ENCODE data around the gene NDFIP1. TPM values are rescaled to one million over a fixed set of nuclear protein-coding genes. Genes with fewer than 3 reads are reported as not detected.
"Not testable (repeated sequence)": the region's sequence is repeated elsewhere in the genome, so short reads cannot be mapped to it uniquely, and the experiment has no call there.

Gene NDFIP1
- total RNA-seq, 8 experiments from 2014 or later: 54.4 to 134 (median 84.0) TPM

- in situ Hi-C loops (cut with MboI; ENCODE audit: low pct_unique_long_range_greater_than_20kb in 2 of 9, low sequenced_read_pairs in 9 of 9, unreplicated experiment in 9 of 9): no loop called here
- H3K4me3 ChIP-seq: no peak overlapping the region
- H3K4me1 ChIP-seq (replicated peaks in 1 of 2): peaks cover 4 to 11% of the 10 kb centered on the region in 2 donors
- WGBS, 10 experiments: 19 to 73% (median 38%) methylated on average over 1 to 6 of the region's 6 CpGs; no CpG with 5 or more reads in 3 of the 10 experiments
- no peak overlapping the region for H3K27ac ChIP-seq
- peak in 5 of 8 experiments; percentile 76 to 90 (median 84) for ATAC-seq (replicated peaks in 6 of 8)
Observed at GRCh38 chr5:142079306-142079721, 29.3 kb upstream of the NDFIP1 start.

GRCh38 chr5:142080248-142080647, 28.3 kb upstream of the NDFIP1 start:
- ATAC-seq (replicated peaks in 6 of 8): no peak
- 39 to 100% (median 75%) methylated on average over 2 to 6 of the region's 7 CpGs; no CpG with 5 or more reads in 2 of the 10 experiments for WGBS, 10 experiments
- Histone ChIP-seq H3K27ac (no peak overlapping the region), H3K4me3 (no peak overlapping the region), H3K4me1 (replicated peaks in 1 of 2) (peaks cover 4 to 11% of the 10 kb centered on the region in 2 donors)
- in situ Hi-C loops (cut with MboI; ENCODE audit: low pct_unique_long_range_greater_than_20kb in 2 of 9, low sequenced_read_pairs in 9 of 9, unreplicated experiment in 9 of 9): no loop called here

- ATAC-seq (replicated peaks in 6 of 8): no peak
- in situ Hi-C loops (cut with MboI; ENCODE audit: low pct_unique_long_range_greater_than_20kb in 2 of 9, low sequenced_read_pairs in 9 of 9, unreplicated experiment in 9 of 9): no loop called here
- no peak overlapping the region for H3K4me3 ChIP-seq
Observed at GRCh38 chr5:142082182-142082781, 26.3 kb upstream of the NDFIP1 start.

GRCh38 chr5:142086229-142086628, 22.4 kb upstream of the NDFIP1 start:
- no peak for ATAC-seq (replicated peaks in 6 of 8)
- in situ Hi-C loops (cut with MboI; ENCODE audit: low pct_unique_long_range_greater_than_20kb in 2 of 9, low sequenced_read_pairs in 9 of 9, unreplicated experiment in 9 of 9): no loop called here
- Histone ChIP-seq H3K4me1 (replicated peaks in 1 of 2) (peaks cover 16% of the 10 kb centered on the region in 2 donors), H3K27ac (no peak overlapping the region), H3K4me3 (no peak overlapping the region)

More at GRCh38 chr5:142082182-142082781, 26.3 kb upstream of the NDFIP1 start:
- Histone ChIP-seq H3K27ac (no peak overlapping the region), H3K4me1 (replicated peaks in 1 of 2) (peaks cover 4 to 11% of the 10 kb centered on the region in 2 donors)

- peak in 6 of 8 experiments; percentile 53 to 99 (median 82) for ATAC-seq (replicated peaks in 6 of 8)
Observed at GRCh38 chr5:142086679-142087078, 21.9 kb upstream of the NDFIP1 start.

GRCh38 chr5:142087920-142088679, 20.5 kb upstream of the NDFIP1 start:
- Histone ChIP-seq H3K4me1 (replicated peaks in 1 of 2) (peaks cover 16% of the 10 kb centered on the region in 2 donors), H3K27ac (peak overlapping the region; percentile 20 to 64), H3K4me3 (no peak overlapping the region)
- WGBS, 10 experiments: 78 to 100% (median 91%) methylated on average over 1 to 8 of the region's 12 CpGs; no CpG with 5 or more reads in 2 of the 10 experiments
- no peak for ATAC-seq (replicated peaks in 6 of 8)
- in situ Hi-C loops (cut with MboI; ENCODE audit: low pct_unique_long_range_greater_than_20kb in 2 of 9, low sequenced_read_pairs in 9 of 9, unreplicated experiment in 9 of 9): no loop called here

More at GRCh38 chr5:142086679-142087078, 21.9 kb upstream of the NDFIP1 start:
- no peak overlapping the region for H3K27ac ChIP-seq
- in situ Hi-C loops (cut with MboI; ENCODE audit: low pct_unique_long_range_greater_than_20kb in 2 of 9, low sequenced_read_pairs in 9 of 9, unreplicated experiment in 9 of 9): no loop called here
- H3K4me3 ChIP-seq: no peak overlapping the region
- WGBS, 10 experiments: 0 to 67% (median 49%) methylated on average over 1 to 2 of the region's 2 CpGs; no CpG with 5 or more reads in 4 of the 10 experiments
- H3K4me1 ChIP-seq (replicated peaks in 1 of 2): peaks cover 16% of the 10 kb centered on the region in 2 donors

DNA sequence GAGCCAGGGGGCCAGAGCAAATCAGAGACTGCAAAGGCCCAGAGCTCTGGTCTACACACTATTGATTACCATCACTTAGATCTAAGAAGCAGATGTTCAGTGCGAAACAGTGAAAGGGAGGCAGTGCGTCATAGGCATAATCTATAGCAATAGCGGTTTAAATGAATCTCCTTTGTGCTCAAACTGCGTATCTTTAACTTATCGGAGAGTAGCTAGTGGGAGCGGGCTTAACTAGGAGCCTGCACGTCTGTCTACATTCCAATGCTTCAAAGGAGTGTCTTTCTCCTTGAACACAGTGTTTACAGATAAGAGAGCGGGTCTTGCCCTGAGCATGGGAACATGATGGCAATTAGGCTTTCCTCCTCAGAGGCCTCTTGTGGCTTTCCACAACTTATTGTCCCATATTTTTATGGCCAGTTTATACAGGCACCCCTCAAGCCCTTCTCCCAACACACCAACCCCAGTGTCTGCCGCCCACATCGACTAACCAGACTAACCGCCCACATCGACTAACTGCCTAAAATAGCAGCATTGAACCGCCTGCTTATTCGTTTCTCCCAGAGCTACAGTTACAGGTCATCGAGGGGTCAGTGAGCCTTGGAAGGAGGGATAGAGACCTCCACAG, 19.6 kb upstream of the NDFIP1 start:
- Histone ChIP-seq H3K4me1 (replicated peaks in 1 of 2) (peaks cover 16% of the 10 kb centered on the region in 2 donors), H3K27ac (peak overlapping the region; percentile 59 to 64)
- in situ Hi-C loops (cut with MboI; ENCODE audit: low pct_unique_long_range_greater_than_20kb in 2 of 9, low sequenced_read_pairs in 9 of 9, unreplicated experiment in 9 of 9); H3K4me3 ChIP-seq: not testable (repeated sequence)
- 21 to 100% (median 46%) methylated on average over 2 to 12 of the region's 15 CpGs; no CpG with 5 or more reads in 3 of the 10 experiments for WGBS, 10 experiments
- ATAC-seq (replicated peaks in 6 of 8): peak in 4 of 8 experiments; percentile 50 to 75 (median 70)

- Histone ChIP-seq H3K4me3 (no peak overlapping the region), H3K4me1 (replicated peaks in 1 of 2) (peaks cover 16% of the 10 kb centered on the region in 2 donors), H3K27ac (no peak overlapping the region)
- WGBS, 10 experiments: 0 to 100% (median 76%) methylated on average over 1 of the region's 1 CpG; no CpG with 5 or more reads in 2 of the 10 experiments
- ATAC-seq (replicated peaks in 6 of 8): peak in 2 of 8 experiments; percentile 8 to 22
- in situ Hi-C loops (cut with MboI; ENCODE audit: low pct_unique_long_range_greater_than_20kb in 2 of 9, low sequenced_read_pairs in 9 of 9, unreplicated experiment in 9 of 9): no loop called here
Observed at GRCh38 chr5:142091012-142091411, 17.6 kb upstream of the NDFIP1 start.

- in situ Hi-C loops (cut with MboI; ENCODE audit: low pct_unique_long_range_greater_than_20kb in 2 of 9, low sequenced_read_pairs in 9 of 9, unreplicated experiment in 9 of 9): no loop called here
Observed at GRCh38 chr5:142091922-142092321, 16.7 kb upstream of the NDFIP1 start.

DNA sequence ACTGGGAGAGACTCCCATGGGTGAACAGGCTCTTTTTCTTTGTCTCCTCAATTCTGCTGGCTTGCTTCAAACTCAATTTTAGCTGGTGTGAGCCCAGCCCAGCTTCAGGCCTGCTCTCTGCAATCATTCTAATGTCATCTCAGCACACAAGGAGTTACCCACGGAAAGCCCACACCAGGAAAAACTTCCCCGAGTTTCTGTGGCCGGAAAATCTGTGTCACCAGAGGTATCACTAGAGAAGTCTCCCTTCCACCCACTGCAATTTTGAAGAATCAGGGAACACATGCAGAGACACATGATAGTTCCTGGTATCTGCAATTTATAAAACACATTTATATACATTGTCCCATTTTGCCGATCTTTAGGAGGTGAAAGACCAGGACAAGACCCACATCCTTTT, 13.5 kb upstream of the NDFIP1 start:
- H3K4me3 ChIP-seq: no peak overlapping the region
- no peak overlapping the region for H3K27ac ChIP-seq
- 28 to 100% (median 82%) methylated on average over 1 to 3 of the region's 4 CpGs; no CpG with 5 or more reads in 2 of the 10 experiments for WGBS, 10 experiments
- no peak for ATAC-seq (replicated peaks in 6 of 8)
- in situ Hi-C loops (cut with MboI; ENCODE audit: low pct_unique_long_range_greater_than_20kb in 2 of 9, low sequenced_read_pairs in 9 of 9, unreplicated experiment in 9 of 9): no loop called here
- peaks cover 12 to 13% of the 10 kb centered on the region in 2 donors for H3K4me1 ChIP-seq (replicated peaks in 1 of 2)

More at GRCh38 chr5:142091922-142092321, 16.7 kb upstream of the NDFIP1 start:
- Histone ChIP-seq H3K27ac (no peak overlapping the region), H3K4me3 (no peak overlapping the region), H3K4me1 (replicated peaks in 1 of 2) (peaks cover 16% of the 10 kb centered on the region in 2 donors)
- 0 to 63% (median 6%) methylated on average over 1 to 2 of the region's 2 CpGs; no CpG with 5 or more reads in 2 of the 10 experiments for WGBS, 10 experiments
- ATAC-seq (replicated peaks in 6 of 8): no peak

DNA sequence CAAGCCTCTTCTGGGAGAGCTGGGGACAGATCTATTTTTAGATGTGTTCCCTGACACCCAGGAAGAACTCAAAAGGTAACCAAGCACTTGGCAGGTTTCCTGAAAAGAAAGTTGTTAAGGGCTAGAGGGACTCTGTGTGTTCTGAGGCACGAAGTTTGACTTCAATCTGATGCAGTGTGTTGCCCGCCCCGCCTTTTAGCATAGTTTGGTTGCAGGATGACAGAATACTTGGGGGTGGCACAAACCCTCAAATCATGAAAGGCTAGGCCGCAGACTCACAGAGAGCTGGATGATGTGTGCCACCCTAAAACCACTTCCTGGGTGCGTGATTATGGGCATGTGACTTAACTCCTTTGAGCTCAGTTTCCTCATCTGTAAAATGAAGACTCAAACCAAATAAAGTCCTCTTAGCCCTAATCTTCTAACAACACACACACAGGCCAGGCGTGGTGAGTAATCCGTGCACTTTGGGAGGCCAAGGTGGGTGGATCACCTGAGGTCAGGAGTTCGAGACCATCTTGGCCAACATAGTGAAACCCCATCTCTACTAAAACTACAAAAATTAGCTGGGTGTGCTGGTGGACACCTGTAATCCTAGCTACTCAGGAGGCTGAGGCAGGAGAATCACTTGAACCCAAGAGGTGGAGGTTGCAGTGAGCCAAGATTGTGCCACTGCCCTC, 12.8 kb upstream of the NDFIP1 start:
- peak in 1 of 8 experiments; percentile 31 for ATAC-seq (replicated peaks in 6 of 8)
- Histone ChIP-seq H3K4me1 (replicated peaks in 1 of 2) (peaks cover 12 to 13% of the 10 kb centered on the region in 2 donors), H3K27ac (no peak overlapping the region), H3K4me3 (no peak overlapping the region)
- WGBS, 10 experiments: 69 to 100% (median 99%) methylated on average over 1 to 7 of the region's 8 CpGs; no CpG with 5 or more reads in 2 of the 10 experiments
- in situ Hi-C loops (cut with MboI; ENCODE audit: low pct_unique_long_range_greater_than_20kb in 2 of 9, low sequenced_read_pairs in 9 of 9, unreplicated experiment in 9 of 9): no loop called here

- in situ Hi-C loops (cut with MboI; ENCODE audit: low pct_unique_long_range_greater_than_20kb in 2 of 9, low sequenced_read_pairs in 9 of 9, unreplicated experiment in 9 of 9): no loop called here
- ATAC-seq (replicated peaks in 6 of 8): no peak
Observed at GRCh38 chr5:142096382-142096781, 12.2 kb upstream of the NDFIP1 start.

More at GRCh38 chr5:142096382-142096781, 12.2 kb upstream of the NDFIP1 start:
- Histone ChIP-seq H3K27ac (no peak overlapping the region), H3K4me1 (replicated peaks in 1 of 2) (peaks cover 12 to 13% of the 10 kb centered on the region in 2 donors), H3K4me3 (no peak overlapping the region)
- WGBS, 10 experiments: 40 to 100% (median 44%) methylated on average over 1 to 3 of the region's 3 CpGs; no CpG with 5 or more reads in 3 of the 10 experiments
